Activated CD4-positive, alpha-beta T cell treated with anti-CD3 and anti-CD28 coated beads for 4 hours (primary cell): Measurements from ENCODE around the gene DCAKD.

Source experiments
- DNase-seq, 2 donors: peaks; one replicate each; pipeline ENCODE4 v3.0.0-alpha.2; 2020

The DCAKD gene

GRCh38 chr17:45051060-45051719 is at the start of gene DCAKD:
DCAKD (minus strand) TSS chr17:45051632; CDS start chr17:45034885, 16,747 bp downstream.
- peak; percentile 76 to 89 for DNase-seq

- DNase-seq, result peak; percentile 69 to 80
Observed at GRCh38 chr17:45098869-45099616, 47.6 kb upstream of the DCAKD start.

GRCh38 chr17:45098081-45098868 is 46.8 kb upstream of the DCAKD start:
- DNase-seq, result no peak

GRCh38 chr17:45096926-45097325 is 45.5 kb upstream of the DCAKD start:
- DNase-seq, result no peak

- peak in 1 of 2 donors; percentile 14 for DNase-seq
Observed at GRCh38 chr17:45096141-45096540, 44.7 kb upstream of the DCAKD start.

- no peak for DNase-seq
Observed at GRCh38 chr17:45093444-45094110, 42.1 kb upstream of the DCAKD start.

- no peak for DNase-seq
Observed at GRCh38 chr17:45092911-45093430, 41.5 kb upstream of the DCAKD start.

- no peak for DNase-seq
Observed at GRCh38 chr17:45091778-45092425, 40.5 kb upstream of the DCAKD start.

GRCh38 chr17:45090711-45091110 is 39.3 kb upstream of the DCAKD start:
- no peak for DNase-seq

GRCh38 chr17:45088741-45089140 is 37.3 kb upstream of the DCAKD start:
- DNase-seq, result no peak

GRCh38 chr17:45087978-45088377 is 36.5 kb upstream of the DCAKD start:
- no peak for DNase-seq

GRCh38 chr17:45087504-45087975 is 36.1 kb upstream of the DCAKD start:
- DNase-seq, result no peak

- no peak for DNase-seq
Observed at GRCh38 chr17:45086865-45087503, 35.6 kb upstream of the DCAKD start.

- no peak for DNase-seq
Observed at GRCh38 chr17:45086391-45086790, 35.0 kb upstream of the DCAKD start.

- DNase-seq, result no peak
Observed at GRCh38 chr17:45081047-45081703, 29.7 kb upstream of the DCAKD start.

GRCh38 chr17:45077643-45078042 is 26.2 kb upstream of the DCAKD start:
- DNase-seq, result no peak

GRCh38 chr17:45073414-45074070 is 22.1 kb upstream of the DCAKD start:
- DNase-seq, result no peak

- no peak for DNase-seq
Observed at GRCh38 chr17:45070809-45071208, 19.4 kb upstream of the DCAKD start.

GRCh38 chr17:45070001-45070400 is 18.6 kb upstream of the DCAKD start:
- DNase-seq, result no peak

GRCh38 chr17:45067637-45068036 is 16.2 kb upstream of the DCAKD start:
- DNase-seq, result no peak

GRCh38 chr17:45063198-45063597 is 11.8 kb upstream of the DCAKD start:
- no peak for DNase-seq
